VCaP (cell line): ENCODE results near the gene GSC2.

Experiments used
- H3K27ac ChIP-seq: fragments of 450-650 bp; 2 replicates; pipeline ENCODE4 v1.5.1; 2017
- TF ChIP-seq, protein P1 (sequence below): fragments of 450-650 bp; conservative IDR thresholded peaks from 2 replicates; pipeline ENCODE4 v1.5.1; 2017; ENCODE audit warnings: mild to moderate bottlenecking, moderate library complexity

GSC2 gene

DNA sequence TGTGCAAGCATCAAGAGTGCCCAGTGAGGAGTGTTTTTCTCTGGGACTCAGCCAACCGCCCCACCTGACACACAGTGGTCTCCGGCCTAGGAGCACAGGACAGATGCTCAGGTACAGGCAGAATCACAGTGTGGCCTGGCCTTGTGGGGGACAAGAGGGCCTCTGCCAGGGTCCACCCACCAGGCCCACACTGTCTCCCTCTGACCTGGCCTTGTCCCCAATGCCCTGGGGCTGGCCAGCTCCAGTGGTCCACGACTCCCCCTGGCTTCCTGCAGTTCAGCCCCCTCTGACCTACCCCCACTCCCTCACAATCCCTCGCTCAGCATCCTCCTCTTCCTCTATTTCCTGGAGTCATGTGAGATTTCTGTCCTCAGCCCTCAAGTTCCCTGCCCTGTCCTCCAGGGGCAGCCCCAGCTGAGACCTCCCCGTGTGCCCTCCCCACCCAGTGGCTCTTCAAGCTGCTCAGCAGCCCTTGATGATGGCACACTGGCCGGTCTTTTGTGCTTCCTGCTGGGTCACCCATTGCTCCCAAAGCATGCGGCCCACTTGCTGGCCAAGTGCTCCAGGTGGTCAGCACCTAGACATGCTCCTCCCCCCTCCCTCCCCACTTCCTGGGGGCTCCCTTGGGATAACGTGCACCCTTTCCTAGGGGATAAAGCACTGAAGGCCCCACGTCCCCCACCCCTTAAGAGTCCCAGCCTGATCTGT is 17.2 kb downstream of the GSC2 start:
- TF ChIP-seq, protein P1, sequence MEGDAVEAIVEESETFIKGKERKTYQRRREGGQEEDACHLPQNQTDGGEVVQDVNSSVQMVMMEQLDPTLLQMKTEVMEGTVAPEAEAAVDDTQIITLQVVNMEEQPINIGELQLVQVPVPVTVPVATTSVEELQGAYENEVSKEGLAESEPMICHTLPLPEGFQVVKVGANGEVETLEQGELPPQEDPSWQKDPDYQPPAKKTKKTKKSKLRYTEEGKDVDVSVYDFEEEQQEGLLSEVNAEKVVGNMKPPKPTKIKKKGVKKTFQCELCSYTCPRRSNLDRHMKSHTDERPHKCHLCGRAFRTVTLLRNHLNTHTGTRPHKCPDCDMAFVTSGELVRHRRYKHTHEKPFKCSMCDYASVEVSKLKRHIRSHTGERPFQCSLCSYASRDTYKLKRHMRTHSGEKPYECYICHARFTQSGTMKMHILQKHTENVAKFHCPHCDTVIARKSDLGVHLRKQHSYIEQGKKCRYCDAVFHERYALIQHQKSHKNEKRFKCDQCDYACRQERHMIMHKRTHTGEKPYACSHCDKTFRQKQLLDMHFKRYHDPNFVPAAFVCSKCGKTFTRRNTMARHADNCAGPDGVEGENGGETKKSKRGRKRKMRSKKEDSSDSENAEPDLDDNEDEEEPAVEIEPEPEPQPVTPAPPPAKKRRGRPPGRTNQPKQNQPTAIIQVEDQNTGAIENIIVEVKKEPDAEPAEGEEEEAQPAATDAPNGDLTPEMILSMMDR: no peak
- no peak overlapping the region for H3K27ac ChIP-seq

DNA sequence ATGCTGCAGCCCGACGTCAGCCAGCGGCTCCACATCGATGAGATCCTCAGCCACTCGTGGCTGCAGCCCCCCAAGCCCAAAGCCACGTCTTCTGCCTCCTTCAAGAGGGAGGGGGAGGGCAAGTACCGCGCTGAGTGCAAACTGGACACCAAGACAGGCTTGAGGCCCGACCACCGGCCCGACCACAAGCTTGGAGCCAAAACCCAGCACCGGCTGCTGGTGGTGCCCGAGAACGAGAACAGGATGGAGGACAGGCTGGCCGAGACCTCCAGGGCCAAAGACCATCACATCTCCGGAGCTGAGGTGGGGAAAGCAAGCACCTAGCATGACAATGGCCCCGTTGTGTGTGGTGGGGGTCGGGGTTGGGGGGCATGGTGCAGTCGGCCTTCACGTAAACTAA is 17.9 kb downstream of the GSC2 start:
- H3K27ac ChIP-seq: no peak overlapping the region
- TF ChIP-seq, protein P1: no peak

DNA sequence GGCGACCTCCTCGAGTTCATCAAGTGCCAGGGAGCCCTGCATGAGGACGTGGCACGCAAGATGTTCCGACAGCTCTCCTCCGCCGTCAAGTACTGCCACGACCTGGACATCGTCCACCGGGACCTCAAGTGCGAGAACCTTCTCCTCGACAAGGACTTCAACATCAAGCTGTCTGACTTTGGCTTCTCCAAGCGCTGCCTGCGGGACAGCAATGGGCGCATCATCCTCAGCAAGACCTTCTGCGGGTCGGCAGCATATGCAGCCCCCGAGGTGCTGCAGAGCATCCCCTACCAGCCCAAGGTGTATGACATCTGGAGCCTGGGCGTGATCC is 18.4 kb downstream of the GSC2 start:
- H3K27ac ChIP-seq: no peak overlapping the region
- TF ChIP-seq, protein P1: no peak

DNA sequence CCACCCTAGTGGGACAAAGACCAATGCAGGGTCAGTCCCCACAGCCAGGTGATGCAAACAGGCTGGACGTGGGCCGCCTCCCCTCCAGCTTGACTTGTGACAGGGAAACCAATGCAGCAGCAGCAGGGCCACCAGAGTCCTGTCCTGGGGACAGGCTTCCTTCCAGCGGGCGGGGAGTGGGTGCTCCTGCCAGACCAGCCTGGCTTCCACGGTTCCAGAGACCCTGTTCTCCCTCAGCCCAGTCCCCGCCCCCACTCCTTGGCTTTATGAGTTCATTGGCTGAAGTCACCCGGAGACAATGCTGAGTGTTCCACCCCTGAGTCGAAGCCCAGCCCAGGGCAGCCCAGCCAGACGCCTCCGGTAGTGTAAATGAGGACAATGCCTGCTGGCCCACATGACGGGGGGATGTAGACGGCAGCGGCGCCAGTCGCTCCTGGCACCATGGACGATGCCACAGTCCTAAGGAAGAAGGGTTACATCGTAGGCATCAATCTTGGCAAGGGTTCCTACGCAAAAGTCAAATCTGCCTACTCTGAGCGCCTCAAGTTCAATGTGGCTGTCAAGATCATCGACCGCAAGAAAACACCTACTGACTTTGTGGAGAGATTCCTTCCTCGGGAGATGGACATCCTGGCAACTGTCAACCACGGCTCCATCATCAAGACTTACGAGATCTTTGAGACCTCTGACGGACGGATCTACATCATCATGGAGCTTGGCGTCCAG is 19.0 kb downstream of the GSC2 start, which contains the start of gene TSSK2:
TSS of gene TSSK2 (plus strand) at position 350 of the 726 bp plus-strand sequence. CDS start at position 442, 92 bp downstream.
- H3K27ac ChIP-seq: no peak within 1 kb of the TSS
- TF ChIP-seq, protein P1: no peak

DNA sequence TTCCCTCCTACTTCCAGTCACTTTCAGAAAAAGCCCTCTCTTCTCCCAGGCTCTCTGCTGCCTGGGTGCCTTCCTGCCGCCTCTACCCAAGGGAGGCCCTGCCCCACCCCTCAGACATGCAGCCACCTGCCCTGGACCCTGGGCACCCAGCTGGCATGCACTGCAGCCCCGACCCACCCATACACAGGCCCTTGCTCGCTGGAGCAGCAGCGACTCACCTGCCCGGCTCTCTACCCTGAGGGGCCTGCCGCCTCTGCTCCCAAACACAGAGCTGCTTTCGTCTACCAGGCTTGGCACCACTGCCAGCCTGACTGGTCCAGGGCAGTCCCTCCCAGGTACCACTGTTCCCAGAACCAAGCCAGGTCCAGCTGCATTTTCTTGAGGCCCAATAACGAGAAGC is 20.2 kb downstream of the GSC2 start:
- H3K27ac ChIP-seq: no peak overlapping the region
- TF ChIP-seq, protein P1: no peak

DNA sequence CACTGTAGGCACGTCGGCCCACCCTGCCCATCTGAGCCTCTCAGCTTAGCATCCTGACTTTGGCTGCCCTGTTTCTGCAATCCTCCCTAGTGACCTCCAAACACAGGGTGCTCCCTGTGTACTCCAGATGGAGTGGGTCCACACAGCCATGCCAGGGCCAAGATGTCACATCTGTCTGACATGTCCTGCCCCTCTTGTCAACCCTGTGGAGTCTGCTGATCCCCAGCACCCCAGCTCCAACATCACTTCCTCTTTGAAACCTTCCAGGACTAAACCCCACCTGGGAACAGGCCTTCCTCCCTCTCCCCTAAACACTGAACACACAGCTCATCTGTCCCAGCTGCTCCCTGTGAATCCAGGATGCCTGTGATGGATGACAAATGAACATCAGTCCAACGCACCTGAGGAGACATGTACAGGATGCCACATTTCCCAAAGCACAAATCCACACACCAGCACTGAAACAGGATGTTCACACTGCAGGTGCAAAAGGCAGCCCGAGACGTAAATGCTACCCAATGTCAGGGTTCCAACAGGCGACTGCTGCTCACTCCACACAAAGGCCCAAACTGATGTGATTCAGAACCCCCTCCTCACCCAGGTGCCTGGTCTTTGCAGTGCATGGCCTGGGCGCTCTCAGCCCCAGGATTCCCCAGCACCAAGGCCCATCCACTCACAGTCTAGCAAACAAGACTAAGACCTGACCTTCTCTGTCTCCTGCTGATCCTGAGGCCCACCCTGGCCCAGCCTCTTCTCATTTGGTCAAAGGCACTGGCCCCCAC is 21.0 kb downstream of the GSC2 start:
- no peak overlapping the region for H3K27ac ChIP-seq
- TF ChIP-seq, protein P1: no peak

DNA sequence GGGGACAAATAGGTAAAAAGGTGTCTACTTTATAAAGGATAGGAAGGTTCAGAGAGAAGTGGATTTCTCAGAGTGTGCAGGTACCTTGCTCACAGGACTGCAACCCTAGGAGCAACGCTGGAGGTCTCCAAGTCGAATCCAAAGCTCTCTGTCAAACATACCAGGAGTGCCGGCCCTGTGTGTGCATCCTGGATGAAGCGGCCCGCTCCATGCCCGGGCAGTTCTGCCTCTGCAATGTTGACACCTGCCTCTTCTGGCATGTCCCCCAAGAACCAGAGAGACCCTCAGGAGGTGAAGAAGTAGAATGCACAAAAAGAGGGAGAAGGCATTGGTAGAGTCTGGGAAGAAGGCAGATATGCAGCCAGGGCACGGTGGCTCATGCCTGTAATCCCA is 22.1 kb downstream of the GSC2 start:
- TF ChIP-seq, protein P1: no peak
- H3K27ac ChIP-seq: no peak overlapping the region
